EL (cell line): ENCODE measurements around the gene DIPK1A.
"Not testable (repeated sequence)": the region's sequence is repeated elsewhere in the genome, so short reads cannot be mapped to it uniquely, and the experiment has no call there.

ENCODE experiments used
- DNase-seq: peaks from one replicate; pipeline ENCODE4 v3.0.0-alpha.2; 2016

DIPK1A gene

DNA sequence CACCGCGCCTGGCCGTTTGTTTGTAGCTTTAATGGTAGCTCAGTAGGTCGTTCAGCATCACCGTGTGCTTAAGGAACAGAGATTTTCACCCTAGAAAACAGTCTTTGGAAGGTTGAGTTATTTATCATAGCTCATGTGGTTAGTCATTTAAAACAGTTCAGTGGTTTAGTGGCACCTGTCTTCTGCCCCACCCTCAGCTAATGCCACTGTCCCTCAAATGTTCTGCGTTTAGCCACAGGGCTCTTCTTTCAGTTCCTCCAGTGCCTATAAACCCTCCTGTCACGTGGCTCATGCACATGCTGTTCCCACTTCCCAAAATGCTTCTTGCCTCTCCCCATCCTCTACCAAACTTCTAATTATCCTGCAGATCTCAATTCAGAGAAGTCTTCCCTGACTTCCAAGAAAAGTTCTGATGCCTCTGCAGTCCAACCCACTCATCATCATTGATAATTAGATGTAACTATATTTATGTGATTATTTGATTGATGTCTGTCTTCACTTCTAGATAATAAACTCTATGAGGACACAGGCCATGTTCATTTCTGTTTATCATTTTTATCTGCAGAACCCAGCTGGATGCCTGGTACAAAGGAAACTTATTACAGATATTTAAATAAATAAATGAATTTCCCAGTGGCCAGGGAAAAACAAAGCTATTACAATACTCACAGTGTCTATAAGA is 14.4 kb upstream of the DIPK1A start:
- DNase-seq = no peak

GRCh38 chr1:92974112-92974511 is 12.8 kb upstream of the DIPK1A start:
- DNase-seq = not testable (repeated sequence)

- no peak for DNase-seq
Measured at GRCh38 chr1:92973203-92973897, 12.1 kb upstream of the DIPK1A start.

GRCh38 chr1:92972409-92973129 is 11.3 kb upstream of the DIPK1A start:
- no peak for DNase-seq

GRCh38 chr1:92971932-92972331 is 10.7 kb upstream of the DIPK1A start:
- DNase-seq = not testable (repeated sequence)

DNA sequence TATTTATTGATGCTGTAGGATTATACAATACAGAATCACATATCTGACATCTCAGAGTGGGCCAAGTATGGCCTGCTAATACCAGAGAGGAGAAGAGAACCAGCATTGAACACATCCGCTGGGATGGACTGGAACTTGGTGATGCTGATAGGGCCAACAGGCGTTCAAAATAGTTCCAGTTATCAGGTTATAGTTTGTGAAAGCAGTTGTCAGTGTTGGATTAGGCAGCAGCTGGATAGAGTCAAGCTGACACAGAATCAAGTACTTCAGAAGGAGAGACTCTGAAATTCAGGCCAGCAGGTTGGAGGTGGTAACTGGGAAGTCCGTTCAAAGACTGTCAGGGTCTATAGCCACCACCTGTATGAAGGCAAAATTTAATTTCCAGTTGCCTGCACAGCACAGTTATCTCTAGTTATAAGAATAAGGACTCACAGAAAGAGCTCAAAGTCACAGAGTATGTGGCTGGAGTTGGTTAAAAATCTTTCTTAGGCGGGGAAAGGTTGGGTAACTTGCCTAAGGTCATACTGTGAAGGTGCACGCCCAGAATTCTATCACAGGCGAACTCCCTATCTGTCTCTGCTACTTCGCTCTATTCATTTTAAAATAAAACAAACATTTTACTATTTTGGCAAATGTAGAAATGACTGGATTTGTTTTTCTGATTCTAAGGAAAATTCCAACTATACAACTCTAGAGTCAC is 9.9 kb upstream of the DIPK1A start:
- no peak for DNase-seq

GRCh38 chr1:92969517-92969916 is 8.3 kb upstream of the DIPK1A start:
- DNase-seq = no peak

DNA sequence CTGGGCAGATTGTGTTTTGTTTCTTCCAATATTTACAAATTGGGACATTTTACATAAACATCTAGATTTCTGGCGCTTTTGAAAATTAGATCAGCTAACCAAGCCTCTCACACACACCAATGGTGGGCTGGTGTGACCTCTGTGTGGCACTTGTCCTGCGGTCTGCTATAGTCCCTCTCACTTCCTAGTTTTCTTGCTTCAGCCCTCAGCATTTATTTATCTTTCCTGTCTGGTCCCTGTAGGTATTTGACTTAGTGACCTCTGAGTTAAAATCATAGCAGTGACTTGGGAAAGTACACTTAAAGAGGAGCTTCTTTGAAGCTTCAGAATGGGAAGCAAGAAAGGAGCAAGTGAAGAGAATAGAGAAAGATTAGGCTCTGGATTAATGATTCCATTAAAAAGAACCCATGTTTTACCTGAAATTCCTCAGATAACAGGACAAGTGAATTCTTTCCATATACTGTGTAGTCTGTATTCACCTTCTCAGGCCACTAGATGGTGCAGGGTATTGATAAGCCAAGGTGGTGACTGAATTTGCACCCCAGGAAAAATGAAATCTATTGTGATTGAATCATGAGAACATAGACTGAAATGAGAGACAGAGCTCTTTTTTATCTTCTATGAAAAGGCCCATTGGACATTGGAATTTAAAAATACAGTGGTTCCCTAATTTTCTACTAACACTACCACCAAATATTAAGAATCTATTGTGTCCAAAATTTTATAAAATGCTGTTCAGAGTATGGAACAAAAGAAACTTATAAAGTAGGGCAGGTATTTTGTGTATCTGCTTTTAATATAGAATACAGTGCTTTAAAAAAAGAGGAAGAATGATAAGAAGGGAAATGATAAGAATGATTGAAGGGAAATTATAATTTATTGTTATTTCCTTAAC is 7.1 kb upstream of the DIPK1A start:
- DNase-seq = no peak

- DNase-seq = no peak
Measured at GRCh38 chr1:92964998-92965397, 3.7 kb upstream of the DIPK1A start.

DNA sequence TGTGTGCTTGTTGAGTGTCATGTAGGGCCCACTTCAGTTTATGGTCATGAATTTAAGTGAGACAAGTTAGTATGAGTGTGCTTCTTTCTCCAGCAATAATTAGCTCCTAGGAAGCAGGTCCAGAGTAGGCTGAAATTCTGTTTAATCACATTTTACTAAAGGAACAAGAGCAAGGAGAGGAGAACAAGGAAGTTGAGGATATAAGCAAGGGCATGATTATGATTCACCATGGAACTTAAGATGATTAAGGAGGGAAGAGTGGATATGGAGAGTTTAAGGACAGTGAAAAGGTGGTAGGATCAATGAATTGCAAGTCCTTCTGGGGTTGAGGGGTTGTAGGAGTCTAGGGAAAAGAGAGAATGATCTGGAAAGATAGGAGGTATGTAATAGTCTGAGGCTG is 3.1 kb upstream of the DIPK1A start:
- no peak for DNase-seq

DNA sequence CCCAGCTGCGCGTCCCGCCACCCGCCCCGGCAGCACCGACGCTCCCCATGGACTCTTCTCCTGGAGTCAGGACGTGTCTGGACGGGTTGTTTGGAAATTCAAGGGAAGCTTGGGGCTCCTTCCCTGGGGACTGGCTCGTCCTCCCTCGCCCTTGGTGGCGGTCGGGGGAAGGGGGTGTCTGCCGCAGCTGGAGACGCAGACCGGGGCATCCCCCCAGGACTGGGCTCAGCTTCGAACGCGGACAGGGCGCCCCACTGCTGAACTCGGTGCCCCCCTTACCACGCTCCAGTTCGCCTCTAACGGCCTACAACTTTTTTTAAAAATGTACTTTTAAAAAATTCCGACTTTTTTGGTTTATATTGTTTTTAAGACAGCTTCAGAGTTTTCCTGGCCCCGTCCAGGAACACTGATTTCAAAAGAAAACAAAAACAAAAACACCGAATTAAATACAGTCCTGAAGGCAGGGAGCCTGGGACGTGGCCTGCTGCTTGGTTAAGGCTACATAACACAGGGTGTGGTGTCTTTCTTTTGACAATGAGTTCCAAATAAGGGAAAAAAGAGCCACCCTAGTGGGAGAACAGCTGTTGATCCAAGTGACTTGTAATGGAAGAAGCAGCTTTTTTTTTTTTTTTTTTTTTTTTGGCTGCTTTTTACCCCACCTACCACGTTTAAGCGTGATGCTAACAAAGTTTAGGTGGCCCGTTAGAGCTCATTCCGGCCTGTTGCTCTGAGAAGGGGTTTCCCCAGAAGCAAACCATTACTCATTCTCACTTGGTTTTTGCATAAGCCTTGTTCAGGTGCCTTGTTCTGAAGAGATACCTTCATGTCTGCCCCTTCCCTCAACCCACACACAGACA is 862 bp upstream of the DIPK1A start:
- peak; percentile 67 for DNase-seq

DNA sequence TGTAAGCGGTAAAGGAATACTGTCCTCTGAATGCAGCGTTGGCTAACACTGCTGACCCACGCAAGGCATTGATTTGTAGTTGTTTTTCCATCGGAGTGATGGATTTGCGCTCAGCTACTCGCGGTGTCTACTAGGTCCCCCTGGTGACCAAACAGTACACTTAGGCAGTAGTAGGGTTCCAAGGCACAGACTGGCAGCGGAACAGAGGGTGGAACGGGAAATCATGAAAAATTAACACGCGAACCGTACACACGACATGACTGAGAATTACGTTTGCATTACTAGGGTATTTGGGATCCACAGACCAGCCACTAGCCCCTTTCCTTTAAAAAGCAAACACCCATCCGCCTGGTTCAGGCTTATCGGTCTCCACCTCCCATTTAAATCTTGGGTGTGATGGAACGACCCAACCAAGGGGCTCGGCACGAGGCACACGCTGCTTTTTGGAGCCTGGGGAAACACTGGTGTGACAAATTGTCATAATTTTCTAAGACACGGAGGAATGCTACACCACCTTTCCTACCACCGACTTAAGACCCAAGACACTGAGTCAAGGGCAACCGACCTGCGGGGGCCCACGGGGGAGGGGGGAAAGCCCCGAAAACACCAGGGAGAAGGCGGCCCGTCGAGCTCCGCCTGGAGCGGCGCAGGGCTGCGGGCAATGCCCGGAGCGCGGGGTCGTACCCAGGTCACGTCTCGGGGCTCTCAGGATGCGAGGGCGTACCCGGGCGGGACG is 699 bp downstream of the DIPK1A start:
- peak; percentile 88 for DNase-seq

DNA sequence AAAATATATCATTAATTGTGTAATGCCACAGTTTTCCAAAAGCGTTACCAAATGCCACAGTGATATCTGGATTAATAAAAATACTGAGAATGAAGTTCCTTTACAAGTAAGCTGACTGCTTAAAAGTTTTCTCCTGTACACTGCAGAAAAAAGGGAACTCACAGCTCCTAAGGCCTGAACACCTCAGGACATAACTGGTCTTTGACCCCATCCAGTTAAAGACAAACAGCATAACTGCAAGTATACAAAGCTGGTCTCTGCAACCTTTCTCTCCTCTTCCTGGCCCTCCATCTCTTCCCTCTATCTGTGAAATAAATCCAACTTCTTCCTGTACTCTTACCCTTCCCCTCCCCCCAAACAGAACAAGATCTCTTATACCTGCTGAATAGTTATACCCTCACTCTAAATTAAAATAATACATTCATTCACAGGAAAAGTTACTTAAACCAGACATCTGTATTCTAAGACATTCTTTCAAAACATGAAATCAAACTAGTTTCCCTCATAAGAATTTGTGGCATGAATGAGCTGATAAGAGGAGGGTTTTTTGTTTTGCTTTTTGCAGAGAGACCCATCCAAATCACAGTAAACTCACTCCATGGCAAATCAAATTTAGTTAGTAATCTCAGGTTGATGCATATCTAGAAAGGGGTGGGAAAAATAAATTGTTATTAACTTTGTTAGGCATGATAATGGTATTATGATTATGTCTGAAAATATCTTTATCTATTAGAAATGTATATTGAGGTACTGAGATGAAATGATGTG is 2.9 kb downstream of the DIPK1A start:
- DNase-seq = no peak

GRCh38 chr1:92957030-92957734 is 4.1 kb downstream of the DIPK1A start:
- no peak for DNase-seq

GRCh38 chr1:92956254-92957029 is 4.8 kb downstream of the DIPK1A start:
- no peak for DNase-seq

DNA sequence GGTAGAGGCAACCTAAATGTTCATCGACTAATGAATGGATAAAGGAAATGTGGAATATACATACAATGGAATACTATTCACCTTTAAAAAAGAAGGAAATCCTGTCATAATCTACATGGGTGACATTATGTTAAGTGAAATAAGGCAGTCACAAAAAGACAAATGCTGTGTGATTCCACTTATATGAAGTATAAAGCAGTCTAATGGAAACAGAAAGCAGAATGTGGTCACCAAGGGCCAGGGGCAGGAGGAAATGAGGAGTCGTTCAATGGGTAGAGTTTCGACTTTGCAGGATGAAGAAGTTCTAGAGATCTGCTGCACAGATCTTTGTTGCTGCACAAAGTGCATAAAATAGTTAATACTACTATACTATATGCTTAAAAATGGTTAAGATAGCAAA is 7.8 kb downstream of the DIPK1A start:
- no peak for DNase-seq

DNA sequence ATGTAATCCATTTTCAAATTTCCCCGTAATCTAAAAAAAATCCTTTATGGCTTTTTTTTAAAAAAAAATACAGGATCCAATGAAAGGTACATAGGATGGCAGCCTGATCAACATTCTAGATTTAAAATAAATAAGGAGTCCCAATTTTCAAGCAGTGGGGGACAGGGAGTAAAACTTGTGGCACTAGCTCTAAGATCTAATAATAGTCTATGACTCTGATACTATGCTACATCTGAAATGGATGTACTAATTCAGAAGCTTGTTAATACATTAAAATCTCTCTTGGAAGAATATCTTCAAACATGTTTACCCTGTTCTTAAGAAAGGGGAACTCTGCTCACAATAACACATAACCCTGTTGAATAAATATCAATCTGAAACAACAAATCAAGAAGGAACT is 8.5 kb downstream of the DIPK1A start:
- DNase-seq = no peak

DNA sequence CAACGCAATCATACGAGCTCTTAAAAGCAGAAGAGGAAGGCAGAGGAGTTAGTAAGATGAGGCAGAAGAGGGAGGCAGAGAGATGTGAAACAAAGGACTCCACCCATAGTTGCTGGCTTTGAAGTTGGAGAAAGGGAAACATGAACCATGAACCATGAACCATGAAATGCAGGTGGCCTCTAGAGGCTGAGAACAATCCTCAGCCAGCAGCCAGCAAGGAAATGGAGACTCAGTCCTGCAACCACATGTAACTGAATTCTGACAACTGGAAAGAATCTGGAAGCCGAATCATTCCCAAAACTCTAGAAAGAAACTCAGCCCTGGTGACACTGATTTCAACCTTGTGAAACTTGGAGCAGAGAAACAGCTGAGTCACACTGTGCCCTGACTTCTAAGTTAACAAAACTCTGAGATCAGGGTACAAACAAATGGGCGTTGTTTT is 10.1 kb downstream of the DIPK1A start:
- DNase-seq = peak; percentile 74
